DOHH2 (cell line): Measurements from ENCODE around the gene GRIP2.

Experiments used
- EZH2phosphoT487 ChIP-seq: fragments of 200-600 bp; sonication (generic); IDR thresholded peaks from 2 replicates; pipeline ENCODE4 v1.6.1; 2017; ENCODE audit warnings: borderline replicate concordance, mild to moderate bottlenecking, antibody characterized with exemption, low read length, moderate library complexity, mixed read lengths
- TF ChIP-seq, protein P1 (sequence below): fragments of 200-600 bp; sonication (generic); IDR thresholded peaks from one replicate; pipeline ENCODE4 v1.5.1; 2014; ENCODE audit warnings: antibody characterized with exemption, mild to moderate bottlenecking, low read depth, low read length; ENCODE audit not compliant: poor library complexity, severe bottlenecking

DNA sequence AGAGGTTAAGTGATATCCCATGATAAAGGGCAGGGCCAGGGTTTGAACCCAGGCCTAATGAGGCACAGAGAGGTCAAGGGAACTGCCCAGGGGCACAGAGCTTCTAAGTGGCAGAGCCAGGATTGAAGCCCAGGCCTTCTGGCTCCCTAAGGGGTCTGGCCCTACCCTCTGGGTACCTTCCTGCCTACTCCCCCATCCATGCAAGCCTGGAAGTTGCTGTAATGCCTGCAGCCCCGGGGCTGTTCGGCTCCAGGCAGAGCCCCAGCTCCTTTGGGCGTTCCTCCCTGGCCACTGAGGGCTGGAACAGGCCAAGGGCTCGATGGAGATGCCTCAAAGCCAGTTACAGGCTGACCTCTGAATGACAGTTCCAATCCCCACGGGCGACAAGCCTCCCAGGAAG lies 4.5 kb downstream of the GRIP2 start:
- TF ChIP-seq, protein P1, sequence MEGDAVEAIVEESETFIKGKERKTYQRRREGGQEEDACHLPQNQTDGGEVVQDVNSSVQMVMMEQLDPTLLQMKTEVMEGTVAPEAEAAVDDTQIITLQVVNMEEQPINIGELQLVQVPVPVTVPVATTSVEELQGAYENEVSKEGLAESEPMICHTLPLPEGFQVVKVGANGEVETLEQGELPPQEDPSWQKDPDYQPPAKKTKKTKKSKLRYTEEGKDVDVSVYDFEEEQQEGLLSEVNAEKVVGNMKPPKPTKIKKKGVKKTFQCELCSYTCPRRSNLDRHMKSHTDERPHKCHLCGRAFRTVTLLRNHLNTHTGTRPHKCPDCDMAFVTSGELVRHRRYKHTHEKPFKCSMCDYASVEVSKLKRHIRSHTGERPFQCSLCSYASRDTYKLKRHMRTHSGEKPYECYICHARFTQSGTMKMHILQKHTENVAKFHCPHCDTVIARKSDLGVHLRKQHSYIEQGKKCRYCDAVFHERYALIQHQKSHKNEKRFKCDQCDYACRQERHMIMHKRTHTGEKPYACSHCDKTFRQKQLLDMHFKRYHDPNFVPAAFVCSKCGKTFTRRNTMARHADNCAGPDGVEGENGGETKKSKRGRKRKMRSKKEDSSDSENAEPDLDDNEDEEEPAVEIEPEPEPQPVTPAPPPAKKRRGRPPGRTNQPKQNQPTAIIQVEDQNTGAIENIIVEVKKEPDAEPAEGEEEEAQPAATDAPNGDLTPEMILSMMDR, result no peak
- no peak for TF ChIP-seq EZH2phosphoT487
